AG09309 (cell line): ENCODE results near the gene GSN.

Source experiments
- DNase-seq: peaks from one replicate; pipeline ENCODE4 v3.0.0-alpha.2; 2010; ENCODE audit warnings: low read depth
- H3K4me3 ChIP-seq: 2 replicates; pipeline ENCODE4 v1.5.1; 2011; ENCODE audit warnings: mild to moderate bottlenecking, low read depth, low read length, moderate library complexity; ENCODE audit not compliant: control insufficient read depth
- CTCF ChIP-seq: IDR thresholded peaks from 2 replicates; pipeline ENCODE4 v1.5.1; 2011; ENCODE audit warnings: mild to moderate bottlenecking, low read depth, low read length, inconsistent platforms; ENCODE audit not compliant: insufficient read depth, control insufficient read depth; ENCODE audit errors: missing control alignments

The GSN gene

DNA sequence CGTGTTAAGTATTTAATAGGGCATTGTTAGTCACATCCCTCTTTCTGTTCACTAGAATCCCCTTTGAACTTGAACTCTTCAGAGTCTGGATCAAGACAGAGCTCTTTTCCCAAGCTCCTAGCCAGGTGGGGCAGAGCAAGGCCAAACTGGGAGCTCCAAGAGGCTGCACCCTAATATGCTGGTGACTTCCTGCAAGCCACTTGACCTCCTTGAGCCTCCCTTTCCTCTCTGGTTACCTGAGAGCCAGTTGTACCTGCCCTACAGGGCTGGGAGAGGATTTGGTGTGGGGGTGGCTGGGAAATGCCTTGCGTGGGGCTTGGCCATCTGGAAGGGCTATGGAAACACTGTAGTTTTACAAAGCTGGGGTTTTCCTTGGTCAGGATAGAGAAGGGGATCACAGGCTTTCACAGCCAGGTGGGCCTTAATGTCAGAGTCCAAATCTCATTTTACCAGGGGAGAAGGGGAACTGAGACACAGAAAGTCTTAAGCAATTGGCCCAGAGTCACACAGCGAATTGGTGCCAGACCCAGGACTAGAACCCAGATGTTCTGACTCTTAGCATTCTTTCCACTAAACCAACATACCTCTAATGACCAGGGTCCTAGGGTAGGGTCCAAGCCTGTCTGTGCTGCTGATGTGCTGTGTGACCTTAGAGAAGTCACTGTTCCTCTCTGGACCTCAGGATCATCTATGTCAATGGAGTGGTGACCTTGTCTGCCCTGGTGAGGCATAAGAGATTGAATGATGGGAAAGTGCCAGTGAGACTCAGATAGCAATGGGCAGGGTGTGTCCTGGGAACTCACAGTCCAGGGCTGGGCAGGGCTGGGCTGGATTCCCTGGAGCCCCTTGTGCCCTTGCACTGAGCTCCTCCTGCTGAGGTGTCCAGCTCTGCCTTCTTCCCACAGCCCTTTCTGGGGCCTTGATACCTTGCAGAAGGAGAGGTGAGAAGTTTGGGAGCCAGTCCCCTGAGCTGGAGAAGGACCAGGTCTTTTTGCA lies 35.8 kb downstream of the GSN start:
- TF ChIP-seq CTCF = no peak
- no peak overlapping the region for H3K4me3 ChIP-seq
- no peak for DNase-seq

DNA sequence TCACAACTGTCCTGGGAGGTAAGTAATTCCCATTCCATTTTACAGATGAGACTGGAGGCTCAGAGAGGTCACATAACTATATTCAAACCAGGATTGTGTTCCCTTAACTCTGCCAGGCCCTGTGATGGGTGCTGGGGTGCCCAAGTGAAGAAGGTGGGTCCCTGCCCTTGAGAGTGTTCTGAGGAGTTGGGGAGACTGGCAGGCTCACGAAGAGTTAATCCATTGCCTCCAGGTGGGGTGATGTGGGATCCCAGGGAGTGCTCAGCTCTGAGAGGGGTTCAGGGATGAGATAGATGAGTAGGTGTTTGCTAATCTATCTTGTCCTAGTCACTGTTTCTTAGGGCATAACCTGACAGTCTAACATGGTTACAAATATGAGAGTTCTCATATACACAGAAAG lies 36.7 kb downstream of the GSN start:
- no peak for DNase-seq
- H3K4me3 ChIP-seq = no peak overlapping the region
- TF ChIP-seq CTCF = no peak

GRCh38 chr9:121305269-121305994 lies 37.5 kb downstream of the GSN start:
- H3K4me3 ChIP-seq = no peak overlapping the region
- no peak for TF ChIP-seq CTCF
- no peak for DNase-seq

DNA sequence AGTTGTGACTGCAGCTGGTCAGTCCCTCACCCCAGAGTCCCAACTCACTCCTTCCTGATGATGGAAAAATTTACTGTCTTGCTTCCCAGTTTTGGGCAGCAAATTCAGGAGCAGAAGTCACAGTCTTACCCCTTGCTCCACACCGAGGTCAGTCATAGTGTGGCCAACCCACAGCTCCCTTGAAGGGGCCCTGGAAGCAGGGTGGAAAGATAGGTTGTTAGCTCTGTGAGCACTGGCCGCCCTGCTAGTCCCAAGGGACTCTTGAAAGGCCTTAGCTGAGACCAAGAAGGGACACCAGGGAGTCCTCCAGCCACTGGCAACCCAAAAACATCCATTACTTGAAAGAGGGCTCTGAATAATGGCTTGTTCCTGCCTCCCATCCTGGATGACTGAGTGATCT lies 40.0 kb downstream of the GSN start:
- DNase-seq = no peak
- no peak for TF ChIP-seq CTCF
- no peak overlapping the region for H3K4me3 ChIP-seq

DNA sequence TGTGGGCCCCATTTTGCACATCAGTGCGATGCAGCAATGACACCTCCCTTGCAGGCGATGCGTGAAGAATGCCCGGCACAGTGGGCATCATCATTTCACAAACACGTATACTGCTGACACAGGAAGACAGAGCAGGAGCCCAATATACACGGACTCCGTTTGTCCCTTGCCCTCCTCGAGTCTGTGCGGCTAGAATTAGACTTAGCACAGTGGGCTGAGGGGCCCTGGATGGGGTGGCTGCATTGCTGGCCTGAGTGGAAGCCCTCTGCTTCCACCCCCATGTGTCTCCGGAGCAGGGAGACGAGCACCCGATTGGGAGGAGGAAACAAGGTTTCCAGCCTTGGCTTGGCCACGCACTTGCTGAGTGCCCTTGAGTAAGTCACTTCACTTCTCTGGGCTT lies 40.8 kb downstream of the GSN start:
- no peak for TF ChIP-seq CTCF
- H3K4me3 ChIP-seq = no peak overlapping the region
- no peak for DNase-seq

- no peak for DNase-seq
- no peak for TF ChIP-seq CTCF
- no peak overlapping the region for H3K4me3 ChIP-seq
Measured at GRCh38 chr9:121309171-121309570, 41.2 kb downstream of the GSN start.
